Measurements from ENCODE around the gene NDE1.

GRCh38 chr16:15754821-15755534, 104.9 kb downstream of the NDE1 start:
- TF ChIP-seq CTCF (conservative IDR thresholded peaks at IDR 0.05; ENCODE audit: low read length) = no peak
- no peak for TF ChIP-seq EZH2phosphoT487 (IDR thresholded peaks at IDR 0.05; ENCODE audit: borderline replicate concordance, low read depth, low read length)

Data from OCI-LY7 (cell line).